Duodenal mucosa (tissue), 2 donors: ENCODE measurements around the gene DCAF12L2.

ENCODE experiments used
- H3K27ac ChIP-seq: one replicate; pipeline ENCODE4 v1.7.0; 2013; ENCODE audit warnings: low read depth, low read length
- H3K27me3 ChIP-seq, 2 donors: one replicate each; pipeline ENCODE4 v1.7.0; 2013; ENCODE audit warnings: low read length in 2 of 2, control low read depth in 1 of 2; ENCODE audit not compliant: insufficient read depth in 2 of 2, control insufficient read depth in 1 of 2
- H3K36me3 ChIP-seq, 2 donors: one replicate each; pipeline ENCODE4 v1.7.0; 2013; ENCODE audit warnings: low read length in 2 of 2, control low read depth in 1 of 2; ENCODE audit not compliant: insufficient read depth in 2 of 2, control insufficient read depth in 1 of 2
- H3K4me1 ChIP-seq, 2 donors: one replicate each; pipeline ENCODE4 v1.7.0; 2013; ENCODE audit warnings: low read length in 2 of 2, control low read depth in 1 of 2; ENCODE audit not compliant: insufficient read depth in 2 of 2, control insufficient read depth in 1 of 2
- H3K4me3 ChIP-seq, 2 donors: one replicate each; pipeline ENCODE4 v1.7.0; 2013; ENCODE audit warnings: low read length in 2 of 2, low read depth in 1 of 2
- H3K9ac ChIP-seq, 2 donors: one replicate each; pipeline ENCODE4 v1.7.0; 2013; ENCODE audit warnings: low read length in 2 of 2, low read depth in 1 of 2
- H3K9me3 ChIP-seq, 2 donors: one replicate each; pipeline ENCODE4 v1.7.0; 2013; ENCODE audit warnings: low read length in 2 of 2, control low read depth in 1 of 2; ENCODE audit not compliant: control insufficient read depth in 1 of 2

DCAF12L2 gene

DNA sequence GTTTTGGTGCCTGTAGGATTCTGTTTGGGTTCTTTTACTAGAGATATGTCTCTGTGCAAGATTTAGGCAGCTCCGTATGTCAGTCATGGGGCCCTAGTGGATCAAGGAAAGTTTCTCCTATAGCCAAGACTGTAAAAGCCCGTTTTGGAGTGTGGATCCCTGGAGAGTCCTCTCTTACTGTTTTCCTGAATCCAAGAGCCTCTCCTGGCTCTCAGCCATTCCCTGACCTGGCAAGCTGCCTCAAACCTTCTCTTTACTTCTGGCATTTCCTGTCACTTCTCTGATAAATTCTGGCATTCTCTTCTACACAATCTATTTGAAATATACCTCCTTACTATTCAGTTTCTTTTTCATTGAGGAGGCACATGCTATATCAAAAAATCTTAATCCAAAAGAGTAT lies 41.4 kb downstream of the DCAF12L2 start:
- Histone ChIP-seq H3K36me3 (no peaks in the 10 kb centered on the region), H3K27me3 (no peaks in the 10 kb centered on the region), H3K4me1 (no peaks in the 10 kb centered on the region), H3K4me3 (no peak overlapping the region), H3K9ac (no peak overlapping the region), H3K9me3 (no peaks in the 10 kb centered on the region), H3K27ac (no peak overlapping the region)
